HepG2 (cell line): Measurements from ENCODE around the gene MYO1B. TPM values are rescaled to one million over a fixed set of nuclear protein-coding genes. Genes with fewer than 3 reads are reported as not detected.

ENCODE experiments used
- GLI4 ChIP-seq: sonication (generic); formaldehyde crosslinking; IDR thresholded peaks from 2 replicates; pipeline ENCODE4 v1.5.1; 2020; ENCODE audit warnings: missing genetic modification reagents, mild to moderate bottlenecking, moderate library complexity, borderline replicate concordance
- HOXA3 ChIP-seq: sonication (generic); formaldehyde crosslinking; IDR thresholded peaks from 2 replicates; pipeline ENCODE4 v1.5.0; 2020; ENCODE audit warnings: missing genetic modification reagents
- MAFK ChIP-seq, 2 experiments: IDR thresholded peaks in 1 of 2; conservative IDR thresholded peaks in 1 of 2; 2 replicates each; pipeline ENCODE4 v1.6.1; 2011; ENCODE audit warnings: improper control_type of control experiment in 2 of 2, low read length in 2 of 2
- PAX8 ChIP-seq: sonication (generic); formaldehyde crosslinking; IDR thresholded peaks from 2 replicates; pipeline ENCODE4 v1.8.0; 2022; ENCODE audit warnings: mild to moderate bottlenecking, missing genetic modification reagents, borderline replicate concordance
- PBX3 ChIP-seq: sonication (generic); formaldehyde crosslinking; IDR thresholded peaks from 2 replicates; pipeline ENCODE4 v1.8.1; 2023; ENCODE audit warnings: missing genetic modification reagents, inconsistent platforms, borderline replicate concordance
- TEAD3 ChIP-seq: optimal IDR thresholded peaks from 2 replicates; pipeline ENCODE3; 2016; ENCODE audit warnings: borderline replicate concordance
- ZBTB7B ChIP-seq: sonication (generic); formaldehyde crosslinking; IDR thresholded peaks from 2 replicates; pipeline ENCODE4 v1.4.0; 2020; ENCODE audit warnings: missing genetic modification reagents
- ZFP62 ChIP-seq: sonication (generic); formaldehyde crosslinking; IDR thresholded peaks from 2 replicates; pipeline ENCODE4 v1.4.0; 2020; ENCODE audit warnings: missing genetic modification reagents
- ZKSCAN1 ChIP-seq: fragments of 150-350 bp; IDR thresholded peaks from 2 replicates; pipeline ENCODE4 v1.6.1; 2014; ENCODE audit warnings: low read length
- ZNF124 ChIP-seq: sonication (generic); formaldehyde crosslinking; IDR thresholded peaks from 2 replicates; pipeline ENCODE4 v1.4.0; 2020; ENCODE audit warnings: missing genetic modification reagents
- ZNF235 ChIP-seq: sonication (generic); formaldehyde crosslinking; IDR thresholded peaks from 2 replicates; pipeline ENCODE4 v1.8.1; 2023; ENCODE audit warnings: mild to moderate bottlenecking, missing genetic modification reagents, borderline replicate concordance
- ZNF383 ChIP-seq: sonication (generic); formaldehyde crosslinking; IDR thresholded peaks from 2 replicates; pipeline ENCODE4 v1.4.0; 2020; ENCODE audit warnings: missing genetic modification reagents, mild to moderate bottlenecking, borderline replicate concordance
- ZNF740 ChIP-seq: sonication (generic); formaldehyde crosslinking; IDR thresholded peaks from 2 replicates; pipeline ENCODE4 v1.4.0; 2020; ENCODE audit warnings: missing genetic modification reagents
- polyA plus RNA-seq, 8 experiments: library from polyadenylated mRNA; depleted of rRNA in 3 of 8; stranded (reverse) in 7 of 8; unstranded in 1 of 8; fragments of >200 nt; fragmentation: Illumina TruSeq in 4 of 8; extraction: Trizol in 4 of 8; gene quantifications; 2 replicates each; pipeline versions ENCODE4 v1.2.1 to v1.2.3, GENCODE V29; 2011 to 2016; ENCODE audit warnings: low read depth in 4 of 8, missing spikeins in 1 of 8, mixed read lengths in 1 of 8; ENCODE audit not compliant: insufficient read depth in 1 of 8
- total RNA-seq, 5 experiments: library from RNA; depleted of rRNA; stranded (reverse); fragments of >200 nt; fragmentation: Illumina TruSeq; extraction: Trizol; gene quantifications; 2 replicates each; pipeline ENCODE4 v1.2.3, GENCODE V29; 2016; ENCODE audit warnings: low read depth in 1 of 5
- TF ChIP-seq, protein P1 (sequence below): sonication (generic); formaldehyde crosslinking; IDR thresholded peaks from 2 replicates; pipeline ENCODE4 v1.4.0; 2020; ENCODE audit warnings: missing genetic modification reagents, borderline replicate concordance
- TF ChIP-seq, protein P2 (sequence below): sonication (generic); formaldehyde crosslinking; IDR thresholded peaks from 2 replicates; pipeline ENCODE4 v1.5.1; 2020; ENCODE audit warnings: missing genetic modification reagents, mild to moderate bottlenecking, borderline replicate concordance
- TF ChIP-seq, protein P3 (sequence below): sonication (generic); formaldehyde crosslinking; IDR thresholded peaks from 2 replicates; pipeline ENCODE4 v1.4.0; 2020; ENCODE audit warnings: missing genetic modification reagents, mild to moderate bottlenecking, borderline replicate concordance
- TF ChIP-seq, protein P4 (sequence below): sonication (generic); formaldehyde crosslinking; IDR thresholded peaks from 2 replicates; pipeline ENCODE4 v1.4.0; 2020; ENCODE audit warnings: missing genetic modification reagents

The MYO1B gene
- total and polyA plus RNA-seq, 2 of the 13 experiments (the other 11 are each of a cell fraction or from before 2014, with no cell fraction given) = 36.9 to 89.8 TPM

DNA sequence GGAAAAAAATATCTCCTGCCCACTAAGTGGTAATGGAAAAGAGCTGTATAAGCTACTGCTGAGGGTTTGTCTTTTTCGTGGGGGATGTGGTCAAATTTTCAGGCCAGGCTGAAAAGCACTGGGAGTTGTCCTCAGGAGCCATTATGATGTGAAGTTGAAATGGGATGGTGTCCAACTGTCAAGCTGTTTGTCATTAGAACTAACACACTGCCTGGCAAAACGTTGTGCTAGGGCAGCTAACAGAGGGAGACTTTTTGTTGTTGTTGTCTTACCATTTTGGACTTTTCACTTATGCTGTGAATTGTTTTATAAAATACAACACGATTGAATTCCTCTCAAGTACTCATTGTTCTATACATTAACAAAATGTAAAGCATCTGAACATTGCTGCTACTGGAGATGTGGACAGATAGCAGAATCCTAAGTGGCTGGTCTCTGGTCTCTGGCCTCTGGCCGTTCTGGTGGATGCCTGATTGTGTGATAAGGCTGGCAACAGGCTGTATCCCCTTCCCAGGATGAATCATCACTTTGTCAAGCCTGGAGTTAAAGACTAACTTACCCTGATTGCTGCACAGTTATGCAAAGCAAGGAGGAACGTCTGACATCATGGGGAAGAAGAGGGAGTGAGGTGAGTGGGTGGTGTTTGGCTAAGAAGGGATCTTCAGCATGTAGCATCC, 2.3 kb downstream of the MYO1B start (continued):
- TF ChIP-seq PBX3 (CRISPR knock-in tag) (no peak), ZBTB7B (CRISPR knock-in tag) (peak; percentile 56; the same call in 1 of the 2 replicates), ZNF740 (no peak), GLI4 (CRISPR knock-in tag) (no peak), ZFP62 (CRISPR knock-in tag) (no peak), HOXA3 (CRISPR knock-in tag) (peak; percentile 83; the same call in 1 of the 2 replicates), ZNF235 (CRISPR knock-in tag) (no peak), ZNF124 (CRISPR knock-in tag) (no peak), ZKSCAN1 (no peak), MAFK (conservative IDR thresholded peaks at IDR 0.05 in 1 of 2, IDR thresholded peaks at IDR 0.05 in 1 of 2; ENCODE audit: low read length in 2 of 2) (peak; percentile 53 to 80), PAX8 (CRISPR knock-in tag) (no peak), ZNF383 (CRISPR knock-in tag) (no peak), TEAD3 (CRISPR knock-in tag) (peak; percentile 90)
- TF ChIP-seq, protein P1, sequence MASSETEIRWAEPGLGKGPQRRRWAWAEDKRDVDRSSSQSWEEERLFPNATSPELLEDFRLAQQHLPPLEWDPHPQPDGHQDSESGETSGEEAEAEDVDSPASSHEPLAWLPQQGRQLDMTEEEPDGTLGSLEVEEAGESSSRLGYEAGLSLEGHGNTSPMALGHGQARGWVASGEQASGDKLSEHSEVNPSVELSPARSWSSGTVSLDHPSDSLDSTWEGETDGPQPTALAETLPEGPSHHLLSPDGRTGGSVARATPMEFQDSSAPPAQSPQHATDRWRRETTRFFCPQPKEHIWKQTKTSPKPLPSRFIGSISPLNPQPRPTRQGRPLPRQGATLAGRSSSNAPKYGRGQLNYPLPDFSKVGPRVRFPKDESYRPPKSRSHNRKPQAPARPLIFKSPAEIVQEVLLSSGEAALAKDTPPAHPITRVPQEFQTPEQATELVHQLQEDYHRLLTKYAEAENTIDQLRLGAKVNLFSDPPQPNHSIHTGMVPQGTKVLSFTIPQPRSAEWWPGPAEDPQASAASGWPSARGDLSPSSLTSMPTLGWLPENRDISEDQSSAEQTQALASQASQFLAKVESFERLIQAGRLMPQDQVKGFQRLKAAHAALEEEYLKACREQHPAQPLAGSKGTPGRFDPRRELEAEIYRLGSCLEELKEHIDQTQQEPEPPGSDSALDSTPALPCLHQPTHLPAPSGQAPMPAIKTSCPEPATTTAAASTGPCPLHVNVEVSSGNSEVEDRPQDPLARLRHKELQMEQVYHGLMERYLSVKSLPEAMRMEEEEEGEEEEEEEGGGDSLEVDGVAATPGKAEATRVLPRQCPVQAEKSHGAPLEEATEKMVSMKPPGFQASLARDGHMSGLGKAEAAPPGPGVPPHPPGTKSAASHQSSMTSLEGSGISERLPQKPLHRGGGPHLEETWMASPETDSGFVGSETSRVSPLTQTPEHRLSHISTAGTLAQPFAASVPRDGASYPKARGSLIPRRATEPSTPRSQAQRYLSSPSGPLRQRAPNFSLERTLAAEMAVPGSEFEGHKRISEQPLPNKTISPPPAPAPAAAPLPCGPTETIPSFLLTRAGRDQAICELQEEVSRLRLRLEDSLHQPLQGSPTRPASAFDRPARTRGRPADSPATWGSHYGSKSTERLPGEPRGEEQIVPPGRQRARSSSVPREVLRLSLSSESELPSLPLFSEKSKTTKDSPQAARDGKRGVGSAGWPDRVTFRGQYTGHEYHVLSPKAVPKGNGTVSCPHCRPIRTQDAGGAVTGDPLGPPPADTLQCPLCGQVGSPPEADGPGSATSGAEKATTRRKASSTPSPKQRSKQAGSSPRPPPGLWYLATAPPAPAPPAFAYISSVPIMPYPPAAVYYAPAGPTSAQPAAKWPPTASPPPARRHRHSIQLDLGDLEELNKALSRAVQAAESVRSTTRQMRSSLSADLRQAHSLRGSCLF (CRISPR knock-in tag) = no peak
- TF ChIP-seq, protein P2, sequence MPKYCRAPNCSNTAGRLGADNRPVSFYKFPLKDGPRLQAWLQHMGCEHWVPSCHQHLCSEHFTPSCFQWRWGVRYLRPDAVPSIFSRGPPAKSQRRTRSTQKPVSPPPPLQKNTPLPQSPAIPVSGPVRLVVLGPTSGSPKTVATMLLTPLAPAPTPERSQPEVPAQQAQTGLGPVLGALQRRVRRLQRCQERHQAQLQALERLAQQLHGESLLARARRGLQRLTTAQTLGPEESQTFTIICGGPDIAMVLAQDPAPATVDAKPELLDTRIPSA (CRISPR knock-in tag) = no peak
- TF ChIP-seq, protein P3, sequence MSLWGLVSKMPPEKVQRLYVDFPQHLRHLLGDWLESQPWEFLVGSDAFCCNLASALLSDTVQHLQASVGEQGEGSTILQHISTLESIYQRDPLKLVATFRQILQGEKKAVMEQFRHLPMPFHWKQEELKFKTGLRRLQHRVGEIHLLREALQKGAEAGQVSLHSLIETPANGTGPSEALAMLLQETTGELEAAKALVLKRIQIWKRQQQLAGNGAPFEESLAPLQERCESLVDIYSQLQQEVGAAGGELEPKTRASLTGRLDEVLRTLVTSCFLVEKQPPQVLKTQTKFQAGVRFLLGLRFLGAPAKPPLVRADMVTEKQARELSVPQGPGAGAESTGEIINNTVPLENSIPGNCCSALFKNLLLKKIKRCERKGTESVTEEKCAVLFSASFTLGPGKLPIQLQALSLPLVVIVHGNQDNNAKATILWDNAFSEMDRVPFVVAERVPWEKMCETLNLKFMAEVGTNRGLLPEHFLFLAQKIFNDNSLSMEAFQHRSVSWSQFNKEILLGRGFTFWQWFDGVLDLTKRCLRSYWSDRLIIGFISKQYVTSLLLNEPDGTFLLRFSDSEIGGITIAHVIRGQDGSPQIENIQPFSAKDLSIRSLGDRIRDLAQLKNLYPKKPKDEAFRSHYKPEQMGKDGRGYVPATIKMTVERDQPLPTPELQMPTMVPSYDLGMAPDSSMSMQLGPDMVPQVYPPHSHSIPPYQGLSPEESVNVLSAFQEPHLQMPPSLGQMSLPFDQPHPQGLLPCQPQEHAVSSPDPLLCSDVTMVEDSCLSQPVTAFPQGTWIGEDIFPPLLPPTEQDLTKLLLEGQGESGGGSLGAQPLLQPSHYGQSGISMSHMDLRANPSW (CRISPR knock-in tag) = no peak
- TF ChIP-seq, protein P4, sequence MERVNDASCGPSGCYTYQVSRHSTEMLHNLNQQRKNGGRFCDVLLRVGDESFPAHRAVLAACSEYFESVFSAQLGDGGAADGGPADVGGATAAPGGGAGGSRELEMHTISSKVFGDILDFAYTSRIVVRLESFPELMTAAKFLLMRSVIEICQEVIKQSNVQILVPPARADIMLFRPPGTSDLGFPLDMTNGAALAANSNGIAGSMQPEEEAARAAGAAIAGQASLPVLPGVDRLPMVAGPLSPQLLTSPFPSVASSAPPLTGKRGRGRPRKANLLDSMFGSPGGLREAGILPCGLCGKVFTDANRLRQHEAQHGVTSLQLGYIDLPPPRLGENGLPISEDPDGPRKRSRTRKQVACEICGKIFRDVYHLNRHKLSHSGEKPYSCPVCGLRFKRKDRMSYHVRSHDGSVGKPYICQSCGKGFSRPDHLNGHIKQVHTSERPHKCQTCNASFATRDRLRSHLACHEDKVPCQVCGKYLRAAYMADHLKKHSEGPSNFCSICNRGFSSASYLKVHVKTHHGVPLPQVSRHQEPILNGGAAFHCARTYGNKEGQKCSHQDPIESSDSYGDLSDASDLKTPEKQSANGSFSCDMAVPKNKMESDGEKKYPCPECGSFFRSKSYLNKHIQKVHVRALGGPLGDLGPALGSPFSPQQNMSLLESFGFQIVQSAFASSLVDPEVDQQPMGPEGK (CRISPR knock-in tag) = peak; percentile 40; the same call in 1 of the 2 replicates
